Measurements from ENCODE around the gene KLRD1.

GRCh38 chr12:10279937-10280336, 27.7 kb upstream of the KLRD1 start:
- TF ChIP-seq, protein P1, sequence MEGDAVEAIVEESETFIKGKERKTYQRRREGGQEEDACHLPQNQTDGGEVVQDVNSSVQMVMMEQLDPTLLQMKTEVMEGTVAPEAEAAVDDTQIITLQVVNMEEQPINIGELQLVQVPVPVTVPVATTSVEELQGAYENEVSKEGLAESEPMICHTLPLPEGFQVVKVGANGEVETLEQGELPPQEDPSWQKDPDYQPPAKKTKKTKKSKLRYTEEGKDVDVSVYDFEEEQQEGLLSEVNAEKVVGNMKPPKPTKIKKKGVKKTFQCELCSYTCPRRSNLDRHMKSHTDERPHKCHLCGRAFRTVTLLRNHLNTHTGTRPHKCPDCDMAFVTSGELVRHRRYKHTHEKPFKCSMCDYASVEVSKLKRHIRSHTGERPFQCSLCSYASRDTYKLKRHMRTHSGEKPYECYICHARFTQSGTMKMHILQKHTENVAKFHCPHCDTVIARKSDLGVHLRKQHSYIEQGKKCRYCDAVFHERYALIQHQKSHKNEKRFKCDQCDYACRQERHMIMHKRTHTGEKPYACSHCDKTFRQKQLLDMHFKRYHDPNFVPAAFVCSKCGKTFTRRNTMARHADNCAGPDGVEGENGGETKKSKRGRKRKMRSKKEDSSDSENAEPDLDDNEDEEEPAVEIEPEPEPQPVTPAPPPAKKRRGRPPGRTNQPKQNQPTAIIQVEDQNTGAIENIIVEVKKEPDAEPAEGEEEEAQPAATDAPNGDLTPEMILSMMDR (IDR thresholded peaks at IDR 0.05), result no peak
- TF ChIP-seq POLR2A (IDR thresholded peaks at IDR 0.05) (no peak), EP300 (IDR thresholded peaks at IDR 0.05) (no peak)
